WERI-Rb-1 (cell line): ENCODE measurements around the gene CLCN5.

Source experiments
- DNase-seq: peaks from one replicate; pipeline ENCODE4 v3.0.0-alpha.2; 2020
- H3K27ac ChIP-seq: fragments of 250-450 bp; sonication (Bioruptor Pico); 2 replicates; pipeline ENCODE4 v1.5.1; 2020; ENCODE audit warnings: mild to moderate bottlenecking, moderate library complexity
- H3K27me3 ChIP-seq: fragments of 250-450 bp; sonication (Bioruptor Pico); 2 replicates; pipeline ENCODE4 v1.5.1; 2021; ENCODE audit warnings: mild to moderate bottlenecking, low read depth, moderate library complexity; ENCODE audit not compliant: insufficient read depth, severe bottlenecking
- H3K36me3 ChIP-seq: fragments of 250-450 bp; sonication (Bioruptor Pico); 2 replicates; pipeline ENCODE4 v1.5.1; 2020; ENCODE audit warnings: mild to moderate bottlenecking, moderate library complexity
- H3K4me3 ChIP-seq: 2 replicates; pipeline ENCODE4 v1.5.1; 2011; ENCODE audit warnings: low read depth, mild to moderate bottlenecking, control low read depth, low read length
- H3K9me3 ChIP-seq: fragments of 250-450 bp; sonication (Bioruptor Pico); 2 replicates; pipeline ENCODE4 v1.5.1; 2021; ENCODE audit warnings: mild to moderate bottlenecking, moderate library complexity; ENCODE audit not compliant: severe bottlenecking
- TF ChIP-seq, protein P1 (sequence below): IDR thresholded peaks from 2 replicates; pipeline ENCODE4 v1.5.1; 2011; ENCODE audit warnings: low read depth, mild to moderate bottlenecking, control low read depth, inconsistent platforms, low read length

The CLCN5 gene

DNA sequence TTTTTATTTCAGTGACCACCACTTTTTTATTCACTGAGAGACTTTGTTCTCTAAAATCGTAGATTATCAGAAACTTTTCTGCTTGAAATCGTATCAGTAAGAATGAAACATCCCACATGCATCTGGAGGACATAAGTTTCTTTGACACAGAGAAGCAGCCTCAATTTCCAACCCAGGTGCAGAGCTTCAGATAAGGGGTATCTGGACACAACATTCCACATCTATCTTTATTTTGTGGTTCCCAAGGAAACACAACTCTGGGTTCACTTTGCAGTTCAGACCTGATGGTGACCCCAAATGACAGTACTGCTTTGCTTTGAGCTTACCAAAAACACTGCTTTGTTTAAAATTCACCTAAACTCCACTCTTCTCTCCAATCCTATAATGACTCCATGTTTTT, 1.3 kb upstream of the CLCN5 start:
- peaks cover 2% of the 10 kb centered on the region for H3K27me3 ChIP-seq
- H3K9me3 ChIP-seq: no peaks in the 10 kb centered on the region
- no peak overlapping the region for H3K4me3 ChIP-seq
- H3K27ac ChIP-seq: no peak overlapping the region
- DNase-seq: no peak
- H3K36me3 ChIP-seq: no peaks in the 10 kb centered on the region
- TF ChIP-seq, protein P1, sequence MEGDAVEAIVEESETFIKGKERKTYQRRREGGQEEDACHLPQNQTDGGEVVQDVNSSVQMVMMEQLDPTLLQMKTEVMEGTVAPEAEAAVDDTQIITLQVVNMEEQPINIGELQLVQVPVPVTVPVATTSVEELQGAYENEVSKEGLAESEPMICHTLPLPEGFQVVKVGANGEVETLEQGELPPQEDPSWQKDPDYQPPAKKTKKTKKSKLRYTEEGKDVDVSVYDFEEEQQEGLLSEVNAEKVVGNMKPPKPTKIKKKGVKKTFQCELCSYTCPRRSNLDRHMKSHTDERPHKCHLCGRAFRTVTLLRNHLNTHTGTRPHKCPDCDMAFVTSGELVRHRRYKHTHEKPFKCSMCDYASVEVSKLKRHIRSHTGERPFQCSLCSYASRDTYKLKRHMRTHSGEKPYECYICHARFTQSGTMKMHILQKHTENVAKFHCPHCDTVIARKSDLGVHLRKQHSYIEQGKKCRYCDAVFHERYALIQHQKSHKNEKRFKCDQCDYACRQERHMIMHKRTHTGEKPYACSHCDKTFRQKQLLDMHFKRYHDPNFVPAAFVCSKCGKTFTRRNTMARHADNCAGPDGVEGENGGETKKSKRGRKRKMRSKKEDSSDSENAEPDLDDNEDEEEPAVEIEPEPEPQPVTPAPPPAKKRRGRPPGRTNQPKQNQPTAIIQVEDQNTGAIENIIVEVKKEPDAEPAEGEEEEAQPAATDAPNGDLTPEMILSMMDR: no peak

DNA sequence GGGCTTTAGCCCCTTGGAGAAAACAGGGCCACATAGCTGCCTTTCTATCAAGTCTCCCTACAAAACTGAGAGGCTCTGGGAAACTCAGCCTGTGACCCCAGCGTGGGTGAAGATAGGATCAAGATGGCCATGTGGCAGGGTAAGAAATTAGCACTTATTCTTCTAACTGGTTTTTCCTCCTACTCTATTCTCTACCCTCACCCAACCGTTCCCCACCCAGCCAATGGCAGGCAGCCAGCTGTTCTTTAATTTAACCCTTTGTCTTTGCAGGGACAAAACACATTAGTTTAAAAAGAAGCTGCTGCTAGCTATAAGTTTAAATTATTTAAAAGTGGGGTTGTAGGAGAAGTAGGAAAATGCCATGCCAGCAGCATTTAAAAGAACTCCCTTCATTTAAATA, 2.8 kb downstream of the CLCN5 start:
- TF ChIP-seq, protein P1: no peak
- no peak overlapping the region for H3K4me3 ChIP-seq
- H3K36me3 ChIP-seq: no peaks in the 10 kb centered on the region; the same call in 1 of the 2 replicates

DNA sequence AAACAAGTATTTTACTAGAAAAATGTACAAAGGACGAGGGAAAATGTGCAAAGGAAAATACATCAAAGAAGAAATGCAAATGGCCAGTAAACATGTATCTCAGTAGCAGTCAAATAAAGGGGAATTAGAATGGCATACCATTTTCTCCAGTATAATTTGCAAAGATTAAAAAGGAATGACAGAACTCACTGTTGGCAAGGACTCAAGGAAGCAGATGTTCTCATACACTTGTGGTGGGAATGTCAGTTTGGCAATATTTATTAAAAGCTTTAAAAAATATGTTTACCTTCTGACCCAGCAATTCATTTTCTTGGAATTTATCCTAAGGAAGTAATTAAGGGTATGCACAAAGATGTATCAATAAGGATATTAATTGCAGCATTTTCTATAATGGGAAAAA, 7.6 kb downstream of the CLCN5 start:
- Histone ChIP-seq H3K4me3 (no peak overlapping the region), H3K27me3 (no peaks in the 10 kb centered on the region), H3K27ac (no peak overlapping the region), H3K36me3 (no peaks in the 10 kb centered on the region; the same call in 1 of the 2 replicates), H3K9me3 (no peaks in the 10 kb centered on the region)
- TF ChIP-seq, protein P1: no peak
- DNase-seq: no peak

More for the DNA sequence above, 2.8 kb downstream of the CLCN5 start:
- no peak for DNase-seq
- Histone ChIP-seq H3K9me3 (no peaks in the 10 kb centered on the region), H3K27me3 (no peaks in the 10 kb centered on the region), H3K27ac (no peak overlapping the region)

DNA sequence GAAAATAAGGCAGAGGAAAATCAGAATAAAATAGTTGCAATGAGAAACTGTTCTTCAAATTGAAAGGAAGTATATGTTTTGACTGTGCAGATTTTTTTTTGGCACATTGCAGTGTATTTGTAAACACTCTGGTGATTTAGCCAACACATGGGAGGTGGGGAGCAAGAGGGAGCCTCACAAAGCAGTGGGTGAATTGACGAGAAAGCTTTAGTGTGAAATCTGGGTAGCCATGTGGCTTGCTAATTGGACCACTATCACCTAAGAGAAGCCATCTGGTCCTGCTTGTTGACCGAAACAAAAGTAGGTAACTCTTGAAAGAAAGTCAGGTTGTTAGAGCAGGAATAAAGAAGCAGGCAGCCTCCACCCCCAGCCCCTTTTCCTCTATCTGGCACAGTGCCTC, 10.4 kb downstream of the CLCN5 start:
- Histone ChIP-seq H3K4me3 (no peak overlapping the region), H3K9me3 (no peaks in the 10 kb centered on the region), H3K27ac (no peak overlapping the region), H3K36me3 (no peaks in the 10 kb centered on the region; the same call in 1 of the 2 replicates), H3K27me3 (no peaks in the 10 kb centered on the region)
- TF ChIP-seq, protein P1: no peak
- no peak for DNase-seq

DNA sequence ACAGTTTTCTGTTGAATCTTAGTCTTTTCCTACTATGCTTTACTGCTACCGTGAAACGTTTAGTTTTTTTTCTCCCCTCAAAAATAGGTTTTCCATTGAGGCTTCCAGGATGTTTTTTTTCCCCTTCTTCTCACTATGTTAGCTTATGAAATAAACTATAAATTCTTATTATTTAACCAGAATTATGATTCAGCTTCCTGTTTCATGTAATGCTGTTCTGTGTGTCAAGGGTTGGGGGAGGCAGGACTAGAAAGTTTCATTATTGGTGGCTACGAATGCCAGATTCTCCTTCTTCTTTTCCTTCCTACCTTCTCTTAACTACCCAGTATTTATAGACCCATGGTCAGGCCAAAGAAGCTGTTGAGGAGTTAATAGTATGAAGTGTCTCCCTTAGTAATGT, 11.8 kb downstream of the CLCN5 start:
- H3K9me3 ChIP-seq: no peaks in the 10 kb centered on the region
- no peak for DNase-seq
- no peak overlapping the region for H3K27ac ChIP-seq
- H3K27me3 ChIP-seq: no peaks in the 10 kb centered on the region
- no peaks in the 10 kb centered on the region for H3K36me3 ChIP-seq
- no peak overlapping the region for H3K4me3 ChIP-seq
- TF ChIP-seq, protein P1: no peak

DNA sequence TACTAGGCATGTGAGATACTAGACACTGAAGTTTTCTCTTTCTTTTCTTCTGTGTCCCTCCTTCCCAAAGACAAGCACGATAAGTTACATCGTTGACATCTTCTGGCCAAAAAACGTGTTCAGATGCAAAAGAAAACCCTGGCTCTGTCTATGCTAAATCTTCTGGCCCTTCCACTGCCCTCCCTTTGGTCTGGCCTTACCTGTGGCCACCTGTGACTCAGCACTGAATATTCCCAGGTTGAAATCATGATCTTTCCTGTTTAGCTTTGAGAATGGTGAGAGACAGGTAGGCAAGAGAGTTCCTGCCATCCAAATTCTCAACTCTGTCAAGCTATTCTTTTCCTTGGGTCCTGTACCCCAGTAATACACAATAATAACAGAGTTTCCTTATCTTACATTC, 12.3 kb downstream of the CLCN5 start:
- no peaks in the 10 kb centered on the region for H3K27me3 ChIP-seq

More for the DNA sequence above, 12.3 kb downstream of the CLCN5 start:
- H3K4me3 ChIP-seq: no peak overlapping the region
- TF ChIP-seq, protein P1: no peak
- H3K27ac ChIP-seq: no peak overlapping the region
- no peaks in the 10 kb centered on the region for H3K36me3 ChIP-seq
- DNase-seq: no peak
- no peaks in the 10 kb centered on the region for H3K9me3 ChIP-seq
